HG03039 (cell line): Measurements from ENCODE around the gene FBXL15.
"Not testable (repeated sequence)": the region's sequence is repeated elsewhere in the genome, so short reads cannot be mapped to it uniquely, and the experiment has no call there.

Experiments
- ATAC-seq: cut with Tn5 transposase; IDR thresholded peaks from one replicate; pipeline ENCODE4 v1.9.1; 2021; ENCODE audit warnings: mild to moderate bottlenecking, moderate library complexity; ENCODE audit not compliant: unreplicated experiment

Gene FBXL15

DNA sequence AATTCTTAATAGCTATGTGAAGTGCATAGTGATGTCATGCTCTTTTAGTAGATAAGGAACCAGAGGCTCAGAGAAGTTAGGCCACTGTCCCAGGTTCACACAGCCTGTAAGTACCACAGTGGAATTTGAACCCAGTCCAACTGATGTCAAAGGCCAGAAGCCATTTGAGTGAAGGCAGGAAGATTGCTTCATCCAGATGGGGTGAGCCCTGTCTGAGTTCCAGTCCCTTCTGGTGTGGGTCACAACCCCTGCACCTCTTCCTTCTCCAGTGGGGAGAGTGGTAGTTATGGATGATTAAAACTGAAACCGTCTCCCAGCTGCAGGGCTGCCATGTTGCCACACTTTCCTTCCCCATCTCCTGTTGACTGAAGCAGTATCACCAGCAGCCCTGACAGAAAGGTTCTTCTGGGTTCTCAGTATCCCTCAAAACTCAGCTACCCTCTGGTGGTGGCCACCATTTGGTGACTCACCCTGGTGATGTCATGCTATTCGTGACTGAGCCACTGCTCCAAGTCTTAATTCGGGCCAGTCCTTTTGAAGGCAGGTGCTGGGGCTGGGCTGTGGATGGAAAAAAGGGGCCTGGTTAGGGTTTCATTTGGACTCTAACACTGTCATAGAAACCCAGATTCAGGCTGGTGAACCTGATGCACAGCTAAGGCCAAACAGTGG is 32.2 kb downstream of the FBXL15 start:
- no peak for ATAC-seq

DNA sequence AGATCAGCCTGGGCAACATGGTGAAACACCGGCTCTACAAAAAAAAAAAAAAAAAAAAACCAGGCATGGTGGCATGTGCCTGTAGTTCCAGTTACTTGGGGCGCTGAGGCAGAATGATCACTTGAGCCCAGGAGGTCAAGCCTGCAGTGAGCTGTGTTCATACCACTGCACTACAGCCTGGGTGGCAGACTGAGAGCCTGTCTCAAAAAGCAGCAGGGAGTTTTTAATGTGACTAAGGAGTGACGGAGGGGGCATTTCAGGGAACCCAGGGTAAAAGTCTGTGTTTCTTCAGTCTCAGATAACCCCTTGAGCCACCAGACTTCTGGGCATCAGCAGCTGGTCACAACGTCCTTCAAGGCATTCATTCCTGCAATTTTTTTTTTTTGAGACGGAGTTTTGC is 32.9 kb downstream of the FBXL15 start:
- no peak for ATAC-seq

DNA sequence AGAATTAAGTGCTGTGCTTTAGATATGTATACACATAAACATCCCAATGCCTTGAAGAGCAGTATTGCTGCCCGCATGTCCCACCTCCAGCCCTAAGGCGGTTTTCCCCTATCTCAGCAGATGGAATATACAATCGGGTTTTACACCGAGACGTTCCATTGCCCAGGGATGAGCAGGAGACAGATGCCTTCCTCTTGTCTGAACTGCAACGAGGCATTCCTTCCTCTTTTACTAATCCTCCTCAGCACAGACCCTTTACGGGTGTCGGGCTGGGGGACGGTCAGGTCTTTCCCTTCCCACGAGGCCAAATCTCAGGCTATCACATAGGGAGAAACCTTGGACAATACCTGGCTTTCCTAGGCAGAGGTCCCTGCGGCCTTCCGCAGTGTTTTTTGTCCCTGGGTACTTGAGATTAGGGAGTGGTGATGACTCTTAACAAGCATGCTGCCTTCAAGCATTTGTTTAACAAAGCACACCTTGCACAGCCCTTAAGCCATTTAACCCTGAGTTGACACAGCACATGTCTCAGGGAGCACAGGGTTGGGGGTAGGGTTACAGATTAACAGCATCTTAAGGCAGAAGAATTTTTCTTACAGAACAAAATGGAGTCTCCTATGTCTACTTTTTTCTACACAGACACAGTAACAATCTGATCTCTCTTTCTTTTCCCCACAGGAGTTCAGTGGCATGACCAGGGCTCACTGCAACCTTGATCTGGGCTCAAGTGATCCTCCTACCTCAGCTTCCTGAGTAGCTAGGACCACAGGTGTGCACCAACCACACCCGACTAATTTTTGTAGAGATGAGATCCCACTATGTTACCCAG is 34.2 kb downstream of the FBXL15 start:
- not testable (repeated sequence) for ATAC-seq

DNA sequence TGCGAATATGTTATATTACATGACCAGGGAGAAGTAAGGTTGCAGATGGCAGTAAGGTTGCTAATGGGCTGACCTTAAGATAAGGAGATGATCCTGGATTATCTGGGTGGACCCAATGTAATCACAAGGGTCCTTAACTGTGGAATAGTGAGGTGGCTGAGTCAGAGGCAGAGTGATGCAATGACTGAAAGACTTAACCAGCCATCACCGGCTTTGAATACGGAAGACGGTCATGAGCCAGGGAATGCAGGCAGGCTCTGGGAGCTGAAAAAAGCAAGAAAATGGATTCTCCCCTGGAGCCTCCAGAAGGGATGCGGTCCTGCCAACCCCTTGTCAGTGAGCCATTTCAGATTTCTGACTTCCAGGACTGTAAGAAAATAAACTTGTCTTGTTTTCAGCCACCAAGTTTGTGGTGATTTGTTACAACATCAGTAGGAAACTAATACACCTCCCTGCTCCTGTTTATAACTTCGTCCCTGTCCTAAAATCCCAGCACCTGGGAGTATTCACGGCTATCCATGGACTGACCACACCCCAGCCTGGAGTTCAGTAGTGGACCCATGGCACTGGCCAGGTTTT is 35.3 kb downstream of the FBXL15 start:
- no peak for ATAC-seq

DNA sequence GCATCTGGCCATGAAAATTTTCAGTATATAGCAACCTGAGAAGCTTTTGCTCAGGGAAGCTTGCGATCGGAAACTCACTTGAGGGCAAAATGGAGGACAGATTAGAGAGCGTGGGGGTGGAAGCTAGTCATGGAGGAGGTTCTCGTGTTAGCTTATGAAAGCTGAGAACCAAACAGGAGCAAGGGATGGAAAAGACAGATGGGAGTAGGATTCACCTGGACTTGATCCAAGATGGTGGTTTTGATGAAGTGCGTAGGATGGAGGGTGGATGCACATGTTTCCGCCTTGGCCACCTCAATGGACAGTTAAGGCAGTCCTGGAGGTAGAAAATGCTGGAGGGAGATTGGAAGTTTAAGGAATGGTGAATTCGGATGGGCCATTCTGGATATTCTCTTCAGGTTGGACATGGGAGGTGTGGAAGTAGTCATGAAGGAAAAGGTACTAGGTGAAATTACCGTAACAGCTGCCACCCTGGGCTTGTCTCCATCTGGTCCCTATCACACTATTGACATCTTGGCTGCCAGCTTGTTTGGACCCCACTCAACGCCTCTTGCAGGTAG is 37.0 kb downstream of the FBXL15 start:
- no peak for ATAC-seq

DNA sequence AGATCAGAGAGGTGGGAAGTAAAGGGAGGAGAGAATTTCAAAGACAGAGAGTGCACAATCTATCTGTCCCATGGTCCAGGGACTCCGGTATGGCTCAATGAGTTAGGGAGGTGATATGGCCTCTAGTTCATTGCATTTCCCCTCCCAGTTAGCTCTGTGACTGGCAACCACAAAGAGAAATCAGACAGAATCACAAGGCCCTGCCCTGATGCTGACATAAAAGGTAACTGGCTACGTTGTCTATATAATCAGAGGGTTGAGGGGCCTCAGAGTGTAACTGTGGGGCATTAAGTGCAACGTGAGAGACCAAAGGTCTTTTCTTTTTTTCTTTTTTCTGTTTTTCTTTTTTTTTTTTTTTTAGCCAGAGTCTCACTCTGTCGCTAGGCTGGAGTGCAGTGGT is 38.0 kb downstream of the FBXL15 start:
- ATAC-seq = no peak

DNA sequence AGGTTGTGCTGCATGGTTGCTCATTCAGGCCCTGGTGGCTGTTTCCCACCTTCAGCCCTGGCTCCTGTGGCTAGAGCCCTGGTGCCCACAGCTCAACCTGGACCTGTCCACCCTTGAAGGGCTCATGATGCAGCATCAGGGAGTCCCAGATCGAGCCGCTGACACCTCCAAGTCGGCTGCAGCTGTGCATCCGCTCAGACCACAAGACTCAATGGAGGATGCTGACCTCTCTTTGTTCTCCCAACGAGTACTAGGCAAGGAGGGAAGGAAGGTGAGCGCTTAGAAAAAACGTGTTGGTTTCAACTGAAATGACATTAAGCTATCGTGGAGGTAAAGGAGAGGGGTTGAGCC is 40.2 kb downstream of the FBXL15 start:
- ATAC-seq = peak; percentile 12

DNA sequence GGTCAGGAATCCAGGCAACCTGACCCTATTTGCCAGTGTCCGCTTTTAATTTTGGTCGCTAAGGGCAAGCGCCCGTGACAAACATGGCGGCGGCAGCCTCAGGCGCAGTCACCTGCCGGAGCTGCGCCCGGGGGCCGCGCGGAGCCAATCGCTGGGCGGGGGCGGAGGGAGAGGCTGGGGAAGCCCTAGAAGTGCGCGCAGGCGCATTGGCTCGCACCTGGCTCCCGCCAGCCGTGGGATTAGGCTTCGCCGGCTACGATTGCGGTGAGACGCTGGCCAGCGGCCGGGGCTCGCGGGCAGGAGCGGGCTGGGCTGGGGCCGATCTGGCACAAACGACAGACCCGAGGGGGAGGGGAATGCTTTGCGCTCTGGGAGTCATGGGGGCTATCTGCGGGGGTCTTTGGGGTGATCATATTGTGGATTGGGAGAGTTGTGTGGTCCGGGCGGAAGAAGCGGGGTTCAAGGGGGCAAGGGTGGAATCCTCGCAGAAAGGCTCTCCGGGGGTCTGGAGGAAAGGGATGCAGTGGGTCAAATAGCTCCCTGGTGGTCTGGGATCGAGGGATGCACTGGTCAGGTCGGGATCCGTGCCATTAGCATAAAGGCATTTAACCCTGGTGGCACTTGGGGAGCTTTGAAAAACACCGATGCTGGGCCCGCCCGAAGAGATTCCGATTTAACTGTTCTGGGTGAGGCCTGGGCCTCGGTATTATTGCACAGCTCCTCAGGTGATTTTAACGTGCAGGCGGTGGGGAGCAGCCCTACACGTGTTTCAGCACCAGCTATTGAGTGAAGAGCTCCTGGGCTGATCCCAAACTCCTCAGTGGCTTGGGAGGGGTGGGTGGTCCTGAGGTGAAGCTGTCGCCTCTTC is 40.8 kb downstream of the FBXL15 start:
- peak; percentile 74 for ATAC-seq

DNA sequence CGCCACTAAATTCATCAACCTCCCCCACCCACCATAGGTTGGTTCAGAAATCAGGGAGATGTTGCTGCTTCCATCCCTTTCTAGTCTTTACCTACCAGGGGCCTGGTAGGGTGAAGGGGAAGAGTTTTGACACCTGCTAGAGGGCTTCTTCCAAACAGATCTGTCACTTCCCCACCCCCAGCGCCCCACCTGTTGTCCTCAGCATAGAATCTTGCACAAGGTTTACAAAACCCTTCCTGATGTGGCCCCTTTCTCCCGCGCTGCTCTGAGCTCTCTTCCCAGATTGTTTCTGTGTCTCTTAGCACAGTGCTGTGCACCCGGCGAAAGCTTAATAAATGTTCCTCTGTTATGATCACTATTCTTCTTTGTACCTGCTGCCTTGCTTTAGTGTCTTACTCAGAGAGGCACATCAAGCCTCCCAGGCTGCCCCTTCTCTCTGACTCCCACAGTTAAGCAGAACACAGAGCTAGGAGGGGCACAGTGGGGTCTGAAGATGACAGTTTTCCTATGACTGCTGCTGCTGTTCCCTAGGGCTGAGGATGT is 41.9 kb downstream of the FBXL15 start:
- no peak for ATAC-seq

DNA sequence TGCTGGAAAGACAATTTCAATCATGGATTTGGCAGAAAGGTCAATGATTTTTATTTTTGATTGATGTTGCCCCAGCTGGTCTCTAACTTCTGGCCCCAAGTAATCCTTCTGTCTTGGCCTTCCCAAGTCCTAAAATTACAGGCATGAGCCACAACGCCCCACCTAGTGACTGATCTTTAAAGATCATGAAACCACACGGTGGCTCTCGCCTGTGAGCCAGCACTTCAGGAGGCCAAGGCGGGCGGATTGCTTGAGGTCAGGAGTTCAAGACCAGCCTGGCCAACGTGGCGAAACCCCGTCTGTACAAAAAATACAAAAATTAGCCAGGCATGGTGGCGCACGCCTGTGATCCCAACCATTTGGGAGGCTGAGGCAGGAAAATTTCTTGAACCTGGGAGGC is 43.3 kb downstream of the FBXL15 start:
- ATAC-seq = no peak

DNA sequence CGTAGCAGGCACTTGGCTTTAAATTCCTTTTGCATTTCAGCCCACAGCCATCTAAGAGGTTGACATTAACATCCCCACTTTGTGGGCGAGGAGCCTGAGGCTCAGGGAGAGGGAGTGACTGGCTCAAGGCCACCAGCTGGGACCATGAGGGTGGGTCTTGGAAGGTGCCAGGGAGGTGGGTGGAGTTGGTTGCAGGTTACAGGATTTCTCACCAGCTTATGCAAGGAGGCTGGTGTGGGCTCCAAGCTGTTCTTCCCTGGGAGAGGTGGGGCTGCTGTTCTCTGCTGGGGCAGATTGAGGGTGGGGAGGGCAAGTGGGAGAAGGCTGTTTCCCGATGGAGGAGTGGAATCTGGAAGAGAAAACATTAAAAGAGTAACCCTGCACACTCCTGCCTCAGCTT is 44.8 kb downstream of the FBXL15 start:
- no peak for ATAC-seq

DNA sequence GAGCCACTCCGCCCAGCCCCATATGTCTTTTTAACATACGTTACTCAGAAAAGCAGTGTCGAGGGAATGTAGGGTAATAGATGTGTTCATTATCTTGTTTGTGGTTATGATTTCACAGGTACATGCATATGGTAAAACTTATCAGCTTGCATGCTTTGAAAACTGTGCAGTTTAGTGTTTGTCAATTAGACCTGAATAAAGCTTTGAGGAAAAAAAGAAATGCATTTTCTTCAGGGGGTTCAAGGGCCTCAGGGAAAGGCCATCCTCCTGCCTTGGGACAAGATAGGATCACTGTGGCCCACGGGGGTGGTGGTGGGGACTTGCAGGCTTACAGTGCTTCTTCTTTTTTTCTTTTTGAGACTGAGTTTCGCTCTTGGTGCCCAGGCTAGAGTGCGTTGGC is 46.7 kb downstream of the FBXL15 start:
- no peak for ATAC-seq

DNA sequence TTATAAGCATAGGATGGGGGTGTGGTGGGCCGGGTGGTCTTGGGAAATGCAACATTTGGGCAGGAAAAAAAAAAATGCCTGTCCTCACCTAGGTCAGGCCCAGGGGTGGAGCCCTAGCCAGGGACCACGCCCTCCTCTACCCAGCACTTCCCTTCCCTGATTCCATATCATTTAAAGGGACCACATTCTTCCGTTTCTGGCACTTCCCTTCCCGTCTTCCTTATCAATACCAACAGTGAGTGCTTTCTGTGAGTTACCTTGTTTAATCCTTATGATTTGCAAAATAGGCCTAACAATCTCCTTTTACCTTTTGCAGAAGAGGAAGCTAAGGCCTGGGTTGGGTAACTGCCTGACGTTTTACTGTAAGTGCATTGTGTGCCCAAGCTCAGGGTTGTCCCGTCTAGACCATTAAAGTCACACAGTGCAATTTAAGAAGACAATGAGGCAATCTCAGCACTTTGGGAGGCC is 47.4 kb downstream of the FBXL15 start:
- ATAC-seq = no peak

DNA sequence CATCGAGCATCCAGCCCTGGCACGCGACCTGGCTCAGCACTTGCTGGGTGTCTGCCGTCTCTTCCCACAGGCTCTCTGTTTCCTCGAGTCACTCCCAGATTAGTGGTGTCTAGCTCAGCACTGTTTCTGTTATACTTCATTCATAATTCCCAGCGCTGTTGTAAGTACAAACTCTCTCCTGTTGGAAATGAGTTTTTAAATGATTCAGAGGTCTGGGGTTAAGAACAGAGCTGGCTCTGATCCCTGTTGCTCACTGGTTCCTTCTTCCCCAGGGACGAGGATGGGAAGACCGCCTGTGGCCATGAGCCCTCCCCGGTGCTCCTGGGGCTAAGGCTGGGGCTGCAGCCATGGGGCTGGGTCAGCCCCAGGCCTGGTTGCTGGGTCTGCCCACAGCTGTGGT is 48.0 kb downstream of the FBXL15 start:
- no peak for ATAC-seq

DNA sequence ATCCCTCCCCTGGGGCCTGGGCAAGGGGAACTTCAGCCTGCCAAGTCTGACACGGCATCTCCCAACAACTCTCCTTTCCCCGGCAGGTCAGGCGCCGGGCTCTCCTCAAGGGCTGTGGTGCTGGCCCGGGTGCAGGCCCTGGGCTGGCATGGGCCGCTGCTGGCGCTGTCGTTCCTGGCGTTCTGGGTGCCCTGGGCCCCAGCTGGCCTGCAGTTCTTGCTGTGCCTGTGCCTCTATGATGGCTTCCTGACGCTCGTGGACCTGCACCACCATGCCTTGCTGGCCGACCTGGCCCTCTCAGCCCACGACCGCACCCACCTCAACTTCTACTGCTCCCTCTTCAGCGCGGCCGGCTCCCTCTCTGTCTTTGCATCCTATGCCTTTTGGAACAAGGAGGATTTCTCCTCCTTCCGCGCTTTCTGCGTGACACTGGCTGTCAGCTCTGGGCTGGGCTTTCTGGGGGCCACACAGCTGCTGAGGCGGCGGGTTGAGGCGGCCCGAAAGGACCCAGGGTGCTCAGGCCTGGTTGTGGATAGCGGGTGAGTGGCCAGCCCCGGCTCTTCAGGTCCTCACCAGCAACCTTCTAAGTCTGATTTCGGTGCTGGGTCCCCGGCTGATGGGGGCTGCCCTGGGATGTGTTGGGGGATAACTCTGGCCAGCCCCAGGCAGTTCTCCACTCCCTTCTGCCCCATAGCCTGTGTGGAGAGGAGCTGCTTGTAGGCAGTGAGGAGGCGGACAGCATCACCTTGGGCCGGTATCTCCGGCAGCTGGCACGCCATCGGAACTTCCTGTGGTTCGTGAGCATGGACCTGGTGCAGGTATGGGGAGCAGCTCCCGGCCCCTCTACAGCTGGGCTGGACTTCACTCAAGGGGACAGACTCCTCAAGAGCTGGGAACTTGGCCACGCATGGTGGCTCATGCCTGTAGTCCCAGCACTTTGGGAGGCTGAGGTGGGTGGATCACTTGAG is 50.2 kb downstream of the FBXL15 start:
- ATAC-seq = no peak
